H1 (cell line): ENCODE data around the gene ITGB2. TPM values are rescaled to one million over a fixed set of nuclear protein-coding genes. Genes with fewer than 3 reads are reported as not detected.

ENCODE experiments used
- CTCF ChIA-PET: fragments of 300-600 bp; sonication (Branson Sonifier 250); formaldehyde crosslinking; loops from one replicate; lab custom pipeline; 2021; ENCODE audit not compliant: partially characterized antibody; lab: Charles Lee
- POLR2A ChIA-PET: fragments of 300-600 bp; sonication (Branson Sonifier 250); formaldehyde crosslinking; loops from one replicate; lab custom pipeline; 2021; ENCODE audit warnings: inconsistent platforms; ENCODE audit not compliant: partially characterized antibody; lab: Charles Lee
- DNase-seq, 2 experiments: peaks; one replicate each; pipeline versions ENCODE4 v3.0.0 to v3.0.0-alpha.2; 2010 to 2022; ENCODE audit warnings: low spot score in 2 of 2, low read depth in 1 of 2, mixed read lengths in 1 of 2
- FAIRE-seq: peaks from 2 replicates; lab custom pipeline; 2011; peaks lifted over from hg19 to GRCh38; lab: Jason Lieb, UNC
- H2AFZ ChIP-seq: 2 replicates; pipeline ENCODE4 v1.8.1; 2012; ENCODE audit warnings: low read length, inconsistent platforms
- H2AK5ac ChIP-seq: 2 replicates; pipeline ENCODE4 v1.6.1; 2013; ENCODE audit warnings: low read depth, low read length
- H2BK120ac ChIP-seq: replicated peaks from 2 replicates; pipeline ENCODE3; 2013; ENCODE audit warnings: low read depth, low read length, inconsistent platforms
- H2BK12ac ChIP-seq: 2 replicates; pipeline ENCODE4 v1.6.1; 2013; ENCODE audit warnings: low read depth, low read length
- H2BK15ac ChIP-seq: 2 replicates; pipeline ENCODE4 v1.6.1; 2013; ENCODE audit warnings: low read length
- H2BK20ac ChIP-seq: 2 replicates; pipeline ENCODE4 v1.6.1; 2013; ENCODE audit warnings: low read length
- H2BK5ac ChIP-seq: 2 replicates; pipeline ENCODE4 v1.6.1; 2013; ENCODE audit warnings: low read depth, low read length
- H3K14ac ChIP-seq: 2 replicates; pipeline ENCODE4 v1.6.1; 2013; ENCODE audit warnings: inconsistent platforms; ENCODE audit not compliant: insufficient read length
- H3K18ac ChIP-seq: 2 replicates; pipeline ENCODE4 v1.6.1; 2013; ENCODE audit warnings: low read length; ENCODE audit errors: extremely low read depth
- H3K23ac ChIP-seq: 2 replicates; pipeline ENCODE4 v1.6.1; 2013; ENCODE audit warnings: inconsistent platforms; ENCODE audit not compliant: insufficient read length
- H3K23me2 ChIP-seq: 2 replicates; pipeline ENCODE4 v1.6.1; 2013; ENCODE audit warnings: low read depth, low read length
- H3K27ac ChIP-seq: 2 replicates; pipeline ENCODE4 v1.6.1; 2011; ENCODE audit warnings: low read depth, low read length, inconsistent platforms
- H3K27me3 ChIP-seq, 4 experiments: replicated peaks in 1 of 4; 1 replicate in 1 of 4; 2 replicates in 3 of 4; pipeline versions ENCODE4 v1.6.1 to v1.8.1; 2011 to 2013; ENCODE audit warnings: low read length in 3 of 4, mild to moderate bottlenecking in 3 of 4, inconsistent platforms in 2 of 4, mixed read lengths in 2 of 4, moderate library complexity in 1 of 4; ENCODE audit not compliant: control insufficient read depth in 3 of 4, insufficient read depth in 3 of 4; ENCODE audit errors: extremely low read depth in 1 of 4
- H3K36me3 ChIP-seq, 4 experiments: 2 replicates each; pipeline versions ENCODE4 v1.6.1 to v1.8.1; 2011 to 2013; ENCODE audit warnings: mild to moderate bottlenecking in 4 of 4, low read length in 3 of 4, moderate library complexity in 2 of 4, control low read depth in 1 of 4, inconsistent platforms in 1 of 4; ENCODE audit not compliant: insufficient read depth in 4 of 4, control insufficient read depth in 2 of 4
- H3K4ac ChIP-seq: replicated peaks from 2 replicates; pipeline ENCODE3; 2013; ENCODE audit warnings: low read length, low read depth, mixed read lengths, inconsistent platforms; ENCODE audit not compliant: insufficient read length
- H3K4me1 ChIP-seq, 4 experiments: replicated peaks in 1 of 4; 1 replicate in 1 of 4; 2 replicates in 3 of 4; pipeline versions ENCODE4 v1.6.1 to v1.8.1; 2011 to 2013; ENCODE audit warnings: low read length in 3 of 4, inconsistent platforms in 2 of 4, mixed read lengths in 1 of 4; ENCODE audit not compliant: insufficient read depth in 4 of 4, control insufficient read depth in 3 of 4
- H3K4me2 ChIP-seq, 2 experiments: 2 replicates each; pipeline versions ENCODE4 v1.6.1 to v1.8.1; 2011 to 2013; ENCODE audit warnings: low read depth in 2 of 2, low read length in 2 of 2, control low read depth in 1 of 2, inconsistent platforms in 1 of 2, mild to moderate bottlenecking in 1 of 2; ENCODE audit not compliant: insufficient read depth in 1 of 2
- H3K4me3 ChIP-seq, 4 experiments: fragments of 200-600, 300-600 bp in 1 of 4; sonication (generic), shearing (Covaris generic), sonication (Bioruptor Twin) in 1 of 4; 2 replicates each; pipeline versions ENCODE4 v1.5.1 to v1.8.1; 2011 to 2016; ENCODE audit warnings: low read length in 4 of 4, low read depth in 3 of 4, control low read depth in 2 of 4, inconsistent platforms in 2 of 4, mild to moderate bottlenecking in 2 of 4, mixed read lengths in 1 of 4, moderate library complexity in 1 of 4; ENCODE audit not compliant: insufficient read depth in 2 of 4; ENCODE audit errors: extremely low read depth in 1 of 4
- H3K56ac ChIP-seq: replicated peaks from 2 replicates; pipeline ENCODE3; 2013; ENCODE audit warnings: low read depth, mild to moderate bottlenecking, mixed read lengths, low read length, inconsistent platforms; ENCODE audit not compliant: insufficient read length
- H3K79me1 ChIP-seq: 2 replicates; pipeline ENCODE4 v1.6.1; 2013; ENCODE audit warnings: low read depth, low read length, control low read depth
- H3K79me2 ChIP-seq, 2 experiments: 2 replicates each; pipeline versions ENCODE4 v1.6.1 to v1.8.1; 2012 to 2013; ENCODE audit warnings: low read length in 2 of 2, mild to moderate bottlenecking in 2 of 2, inconsistent platforms in 1 of 2; ENCODE audit not compliant: insufficient read depth in 2 of 2, control insufficient read depth in 1 of 2
- H3K9ac ChIP-seq, 4 experiments: replicated peaks in 1 of 4; 1 replicate in 1 of 4; 2 replicates in 3 of 4; pipeline versions ENCODE4 v1.6.1 to v1.8.1; 2011 to 2013; ENCODE audit warnings: low read depth in 3 of 4, low read length in 3 of 4, control low read depth in 2 of 4, mild to moderate bottlenecking in 2 of 4, moderate library complexity in 2 of 4, inconsistent platforms in 1 of 4; ENCODE audit errors: extremely low read depth in 1 of 4
- H3K9me3 ChIP-seq, 2 experiments: 2 replicates each; pipeline versions ENCODE4 v1.6.1 to v1.8.1; 2012 to 2013; ENCODE audit warnings: mild to moderate bottlenecking in 2 of 2, moderate library complexity in 2 of 2, control low read depth in 1 of 2, inconsistent platforms in 1 of 2, low read depth in 1 of 2, low read length in 1 of 2, mixed read lengths in 1 of 2; ENCODE audit not compliant: insufficient read depth in 2 of 2
- H4K20me1 ChIP-seq, 2 experiments: replicated peaks in 1 of 2; 2 replicates each; pipeline versions ENCODE3 to v1.8.1; 2011 to 2013; ENCODE audit warnings: inconsistent platforms in 2 of 2, low read length in 2 of 2, mild to moderate bottlenecking in 1 of 2; ENCODE audit not compliant: insufficient read depth in 2 of 2, control insufficient read depth in 1 of 2
- H4K5ac ChIP-seq: 2 replicates; pipeline ENCODE4 v1.6.1; 2013; ENCODE audit warnings: low read length, low read depth, mixed read lengths, inconsistent platforms; ENCODE audit not compliant: insufficient read length
- H4K8ac ChIP-seq: 2 replicates; pipeline ENCODE4 v1.8.0; 2013; ENCODE audit warnings: mild to moderate bottlenecking, moderate library complexity, low read length, inconsistent platforms; ENCODE audit not compliant: insufficient read depth; ENCODE audit errors: extremely low read depth
- H4K91ac ChIP-seq: replicated peaks from 2 replicates; pipeline ENCODE3; 2013; ENCODE audit warnings: low read length, mixed read lengths, inconsistent platforms; ENCODE audit not compliant: insufficient read length
- EGR1 ChIP-seq: IDR thresholded peaks from 2 replicates; pipeline ENCODE4 v1.6.1; 2011; ENCODE audit warnings: low read depth, low read length, borderline replicate concordance
- GTF2F1 ChIP-seq: IDR thresholded peaks from 2 replicates; pipeline ENCODE4 v1.6.1; 2012; ENCODE audit warnings: low read depth, low read length, improper control_type of control experiment, borderline replicate concordance
- KDM4A ChIP-seq: IDR thresholded peaks from one replicate; pipeline ENCODE4 v1.7.1; 2012; ENCODE audit warnings: low read depth, mild to moderate bottlenecking, moderate library complexity, low read length, inconsistent platforms; ENCODE audit not compliant: severe bottlenecking
- YY1 ChIP-seq: IDR thresholded peaks from 2 replicates; pipeline ENCODE4 v1.6.1; 2011; ENCODE audit warnings: low read depth, mild to moderate bottlenecking, low read length
- WGBS, 2 experiments: shearing (Covaris generic) in 1 of 2; methylation state at CpG; one replicate each; pipeline versions ENCODE4 v1.1.6 to v1.1.7; 2013 to 2015; ENCODE audit warnings: low lambda C conversion rate in 2 of 2, mixed read lengths in 2 of 2, inconsistent platforms in 1 of 2, low coverage in 1 of 2, missing lambda C conversion rate in 1 of 2; ENCODE audit not compliant: insufficient replicate concordance in 2 of 2, insufficient coverage in 1 of 2, insufficient read length in 1 of 2; ENCODE audit errors: extremely low coverage in 1 of 2, missing lambda C conversion rate in 1 of 2; 5-methylcytosine and 5-hydroxymethylcytosine counted together
- polyA plus RNA-seq, 7 experiments: library from polyadenylated mRNA; depleted of rRNA in 3 of 7; stranded (reverse) in 5 of 7; unstranded in 2 of 7; fragments of >200 nt in 5 of 7; fragments of 200-250 nt in 2 of 7; gene quantifications; 1 replicate in 5 of 7; 2 replicates in 1 of 7; 4 replicates in 1 of 7; pipeline versions ENCODE4 v1.2.1 to v1.2.3, GENCODE V29; 2011 to 2013; ENCODE audit warnings: missing spikeins in 2 of 7, mixed read lengths in 2 of 7
- total RNA-seq: library from RNA; stranded (reverse); fragmentation: NEBNext Ultra II Directional; extraction: Animal tissue kit (Norgen Biotek cat#: 25700); gene quantifications from 2 replicates; pipeline ENCODE4 v1.2.1, GENCODE V29; 2021

ITGB2 gene
- total and polyA plus RNA-seq, 2 of the 8 experiments (the other 6 are each of a cell fraction or from before 2014, with no cell fraction given) = 0.24 to 0.63 TPM

DNA sequence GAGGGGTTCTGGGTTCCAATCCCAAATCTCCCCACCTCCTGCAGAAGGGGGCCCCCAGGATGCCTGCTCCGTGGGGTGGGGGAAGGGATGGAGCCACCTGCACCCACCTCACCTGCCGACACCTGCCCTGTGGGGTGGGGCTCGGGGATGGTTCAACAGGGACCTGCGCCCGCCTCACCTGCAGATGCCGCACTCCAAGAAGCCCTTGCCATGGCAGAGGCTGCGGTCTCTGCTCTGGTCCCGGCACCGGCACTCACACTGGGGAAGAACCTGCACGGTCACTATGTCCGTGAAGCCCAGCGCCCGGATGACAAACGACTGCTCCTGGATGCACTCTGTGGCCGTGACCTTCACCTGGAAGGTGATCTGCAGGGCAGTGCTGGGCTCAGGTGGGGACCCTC, 29.1 kb downstream of the ITGB2 start:
- Histone ChIP-seq H3K23me2 (no peaks in the 10 kb centered on the region), H2BK120ac (no peak overlapping the region), H2BK15ac (no peak overlapping the region), H4K91ac (no peak overlapping the region), H3K4me1 (no peaks in the 10 kb centered on the region), H3K36me3 (no peaks in the 10 kb centered on the region), H3K4me3 (no peak overlapping the region), H4K5ac (no peak overlapping the region), H3K79me1 (no peaks in the 10 kb centered on the region), H3K27me3 (no peaks in the 10 kb centered on the region; a peak in 1 of 7 replicates), H3K4ac (no peak overlapping the region), H2BK5ac (no peak overlapping the region), H3K14ac (no peak overlapping the region), H2BK20ac (no peak overlapping the region), H4K8ac (no peak overlapping the region), H3K56ac (no peak overlapping the region), H2BK12ac (no peak overlapping the region), H4K20me1 (peaks cover 0 to 4% of the 10 kb centered on the region in 2 experiments), H3K4me2 (no peak overlapping the region), H2AK5ac (no peak overlapping the region), H3K79me2 (no peaks in the 10 kb centered on the region), H3K9ac (no peak overlapping the region), H3K9me3 (no peaks in the 10 kb centered on the region), H3K23ac (no peak overlapping the region), H3K18ac (no peak overlapping the region), H3K27ac (no peak overlapping the region), H2AFZ (no peak overlapping the region)
- 93% methylated on average over 15 of the region's 15 CpGs; no CpG with 5 or more reads in 1 of the 2 experiments for WGBS, 2 experiments
- TF ChIP-seq YY1 (no peak), EGR1 (no peak), KDM4A (no peak), GTF2F1 (no peak)
- CTCF ChIA-PET = interaction anchor here (0.7 to 4.8 kb wide), 10 partner anchors 9 to 353 kb away, joined by 3 to 43 read pairs (median 6); no protein-coding TSS in a partner anchor
- no peak for FAIRE-seq
- DNase-seq = no peak
- POLR2A ChIA-PET = no interaction called here
